Measurements from ENCODE around the gene E2F1.

- TF ChIP-seq CTCF (IDR thresholded peaks at IDR 0.05) (no peak), POLR2AphosphoS5 (IDR thresholded peaks at IDR 0.05) (no peak), POLR2A (IDR thresholded peaks at IDR 0.05) (no peak), EP300 (IDR thresholded peaks at IDR 0.05) (no peak)
Observed at GRCh38 chr20:33686984-33687366, 790 bp upstream of the E2F1 start.
